Measurements from ENCODE around the gene LIX1. TPM values are rescaled to one million over a fixed set of nuclear protein-coding genes. Genes with fewer than 3 reads are reported as not detected.
A peak's percentile ranks its signal among the peaks of the same experiment; 100 is the strongest.

Gene LIX1
- total RNA-seq, 1 experiment from 2014 or later = not detected

DNA sequence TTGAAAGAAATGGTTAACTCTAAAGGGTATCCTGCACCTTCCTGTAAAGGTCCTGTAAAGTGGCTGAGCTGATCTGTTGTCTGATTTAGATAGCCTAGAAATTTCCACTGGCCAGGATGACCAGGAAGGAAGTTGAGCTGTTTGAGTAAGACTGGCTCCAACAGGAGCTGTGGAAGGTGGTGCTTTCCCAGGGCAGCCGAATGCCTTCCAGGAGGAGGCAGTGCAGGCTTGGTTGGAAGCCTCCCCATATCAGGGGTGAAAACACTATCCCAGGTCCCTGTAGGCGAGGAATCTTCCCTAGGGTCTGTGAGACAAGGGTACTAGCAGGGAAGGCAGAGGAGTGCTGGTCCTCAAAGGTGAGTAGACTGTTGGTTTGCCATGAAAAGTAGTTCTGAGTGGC is 98.4 kb downstream of the LIX1 start:
- ATAC-seq (peak; percentile 74), DNase-seq (peak; percentile 49)
- no peaks in the 10 kb centered on the region for H3K9me2 ChIP-seq (replicated peaks; ENCODE audit: low read length)
- intact Hi-C loops (cut with micrococcal nuclease) = loop anchor here (5.0 to 10.0 kb wide), 2 partner anchors 98 to 289 kb away; partner anchors contain the start of gene LIX1
- no peaks in the 10 kb centered on the region for H3K79me2 ChIP-seq (ENCODE audit: low read length)
- no peaks in the 10 kb centered on the region for H3F3A ChIP-seq (ENCODE audit: low read length, unreplicated experiment)
- no peak overlapping the region for H3K4me2 ChIP-seq (ENCODE audit: low read length)
- no peak overlapping the region for H3K27ac ChIP-seq (ENCODE audit: low read length)
- no peak overlapping the region for H3K4me3 ChIP-seq (ENCODE audit: low read length)
- no peaks in the 10 kb centered on the region for H3K4me1 ChIP-seq (ENCODE audit: insufficient read depth, low read length)
- ChIA-PET CTCF (interaction anchor here (1.0 kb wide), 1 partner anchor 99 kb away, joined by 5 read pairs; the partner anchor contains the start of gene LIX1), POLR2A (ENCODE audit: unreplicated experiment) (no interaction called here)
- BruUV-seq (replicated peaks) = no TSS peak
- H3K36me3 ChIP-seq (ENCODE audit: low read depth, low read length) = no peaks in the 10 kb centered on the region
- TF ChIP-seq, protein P1, sequence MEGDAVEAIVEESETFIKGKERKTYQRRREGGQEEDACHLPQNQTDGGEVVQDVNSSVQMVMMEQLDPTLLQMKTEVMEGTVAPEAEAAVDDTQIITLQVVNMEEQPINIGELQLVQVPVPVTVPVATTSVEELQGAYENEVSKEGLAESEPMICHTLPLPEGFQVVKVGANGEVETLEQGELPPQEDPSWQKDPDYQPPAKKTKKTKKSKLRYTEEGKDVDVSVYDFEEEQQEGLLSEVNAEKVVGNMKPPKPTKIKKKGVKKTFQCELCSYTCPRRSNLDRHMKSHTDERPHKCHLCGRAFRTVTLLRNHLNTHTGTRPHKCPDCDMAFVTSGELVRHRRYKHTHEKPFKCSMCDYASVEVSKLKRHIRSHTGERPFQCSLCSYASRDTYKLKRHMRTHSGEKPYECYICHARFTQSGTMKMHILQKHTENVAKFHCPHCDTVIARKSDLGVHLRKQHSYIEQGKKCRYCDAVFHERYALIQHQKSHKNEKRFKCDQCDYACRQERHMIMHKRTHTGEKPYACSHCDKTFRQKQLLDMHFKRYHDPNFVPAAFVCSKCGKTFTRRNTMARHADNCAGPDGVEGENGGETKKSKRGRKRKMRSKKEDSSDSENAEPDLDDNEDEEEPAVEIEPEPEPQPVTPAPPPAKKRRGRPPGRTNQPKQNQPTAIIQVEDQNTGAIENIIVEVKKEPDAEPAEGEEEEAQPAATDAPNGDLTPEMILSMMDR (conservative IDR thresholded peaks at IDR 0.05; ENCODE audit: low read depth, low read length) = peak; percentile 55
- no peak for TF ChIP-seq EZH2 (IDR thresholded peaks at IDR 0.05; ENCODE audit: low read length, unreplicated experiment)
- no peaks in the 10 kb centered on the region for H3K27me3 ChIP-seq (ENCODE audit: low read length)
- no peak overlapping the region for H2AFZ ChIP-seq (ENCODE audit: low read length)
- no peak overlapping the region for H3K9ac ChIP-seq (ENCODE audit: low read length)
- no peaks in the 10 kb centered on the region for H4K20me1 ChIP-seq (ENCODE audit: low read length)
- no peaks in the 10 kb centered on the region for H3K9me3 ChIP-seq (ENCODE audit: low read length)

DNA sequence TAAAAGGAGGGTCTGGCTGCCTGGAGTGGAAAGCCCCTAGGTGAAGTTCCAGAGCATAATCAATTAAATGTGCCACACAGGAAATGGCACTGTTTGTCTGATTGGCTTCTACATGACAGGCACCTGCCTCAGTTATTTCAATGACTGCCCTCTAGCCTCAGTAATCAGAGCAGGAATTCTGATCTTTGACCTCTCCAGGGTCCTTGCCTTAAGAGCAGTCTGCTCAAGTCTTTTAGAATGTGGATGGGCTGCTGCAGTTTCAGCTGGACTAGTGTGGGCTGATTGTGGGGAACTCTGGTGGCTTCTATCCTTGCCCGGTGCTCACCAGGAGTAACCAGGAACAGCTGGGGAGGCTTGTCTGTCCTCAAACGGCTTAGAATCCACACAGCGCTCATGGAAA is 98.9 kb downstream of the LIX1 start:
- no peak for DNase-seq
- no peak overlapping the region for H3K4me2 ChIP-seq (ENCODE audit: low read length)
- H3K27me3 ChIP-seq (ENCODE audit: low read length) = no peaks in the 10 kb centered on the region
- no peak for ATAC-seq
- no peak for TF ChIP-seq EZH2 (IDR thresholded peaks at IDR 0.05; ENCODE audit: low read length, unreplicated experiment)
- TF ChIP-seq, protein P1 (conservative IDR thresholded peaks at IDR 0.05; ENCODE audit: low read depth, low read length) = no peak
- no peak for TF ChIP-seq EZH2phosphoT487 (IDR thresholded peaks at IDR 0.05; ENCODE audit: borderline replicate concordance, low read length)
- H3K79me2 ChIP-seq (ENCODE audit: low read length) = no peaks in the 10 kb centered on the region
- H3K4me1 ChIP-seq (ENCODE audit: insufficient read depth, low read length) = no peaks in the 10 kb centered on the region
- H2AFZ ChIP-seq (ENCODE audit: low read length) = no peak overlapping the region
- BruUV-seq (replicated peaks) = no TSS peak
- no peaks in the 10 kb centered on the region for H3K9me2 ChIP-seq (replicated peaks; ENCODE audit: low read length)
- H3K9me3 ChIP-seq (ENCODE audit: low read length) = no peaks in the 10 kb centered on the region
- no peaks in the 10 kb centered on the region for H3K36me3 ChIP-seq (ENCODE audit: low read depth, low read length)
- H3K4me3 ChIP-seq (ENCODE audit: low read length) = no peak overlapping the region
- intact Hi-C loops (cut with micrococcal nuclease) = loop anchor here (5.0 to 10.0 kb wide), 2 partner anchors 99 to 289 kb away; partner anchors contain the start of gene LIX1
- H3F3A ChIP-seq (ENCODE audit: low read length, unreplicated experiment) = no peaks in the 10 kb centered on the region
- ChIA-PET CTCF (interaction anchor here (1.0 kb wide), 1 partner anchor 99 kb away, joined by 5 read pairs; the partner anchor contains the start of gene LIX1), POLR2A (ENCODE audit: unreplicated experiment) (no interaction called here)
- H4K20me1 ChIP-seq (ENCODE audit: low read length) = no peaks in the 10 kb centered on the region
- H3K27ac ChIP-seq (ENCODE audit: low read length) = no peak overlapping the region
- no peak overlapping the region for H3K9ac ChIP-seq (ENCODE audit: low read length)

DNA sequence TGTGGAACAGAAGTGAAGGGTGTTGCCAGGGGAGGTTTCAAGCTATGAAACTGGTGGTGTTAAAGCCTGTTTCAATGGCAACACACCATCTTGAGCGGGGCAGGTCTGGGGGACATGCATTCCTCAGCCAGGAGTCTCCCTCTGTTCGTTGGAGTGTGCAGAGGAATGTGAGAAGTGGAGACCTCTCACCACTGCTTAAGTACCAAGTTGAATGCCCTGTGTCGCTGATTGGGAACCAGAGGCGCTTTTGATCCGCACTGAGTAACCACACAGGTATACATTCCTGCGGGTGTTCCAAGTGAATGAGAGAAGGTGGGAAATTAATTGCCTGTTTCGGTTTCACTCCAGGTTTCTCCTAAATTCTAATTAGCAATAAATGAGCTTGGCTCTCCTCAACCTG is 99.4 kb downstream of the LIX1 start:
- intact Hi-C loops (cut with micrococcal nuclease) = loop anchor here (5.0 to 10.0 kb wide), 2 partner anchors 99 to 288 kb away; partner anchors contain the start of gene LIX1
- DNase-seq = no peak
- CTCF ChIA-PET = no interaction called here

More for the DNA sequence above, 99.4 kb downstream of the LIX1 start:
- ATAC-seq = no peak
- Histone ChIP-seq H3K79me2 (ENCODE audit: low read length) (no peaks in the 10 kb centered on the region), H3K4me1 (ENCODE audit: insufficient read depth, low read length) (no peaks in the 10 kb centered on the region), H3K36me3 (ENCODE audit: low read depth, low read length) (no peaks in the 10 kb centered on the region), H3K27me3 (ENCODE audit: low read length) (no peaks in the 10 kb centered on the region), H4K20me1 (ENCODE audit: low read length) (no peaks in the 10 kb centered on the region), H3K9me3 (ENCODE audit: low read length) (no peaks in the 10 kb centered on the region), H3K4me3 (ENCODE audit: low read length) (no peak overlapping the region), H3K9ac (ENCODE audit: low read length) (no peak overlapping the region), H3K4me2 (ENCODE audit: low read length) (no peak overlapping the region), H3F3A (ENCODE audit: low read length, unreplicated experiment) (no peaks in the 10 kb centered on the region), H2AFZ (ENCODE audit: low read length) (no peak overlapping the region), H3K27ac (ENCODE audit: low read length) (no peak overlapping the region), H3K9me2 (replicated peaks; ENCODE audit: low read length) (no peaks in the 10 kb centered on the region)
- TF ChIP-seq EZH2phosphoT487 (IDR thresholded peaks at IDR 0.05; ENCODE audit: borderline replicate concordance, low read length) (no peak), EZH2 (IDR thresholded peaks at IDR 0.05; ENCODE audit: low read length, unreplicated experiment) (no peak)
- TF ChIP-seq, protein P1 (conservative IDR thresholded peaks at IDR 0.05; ENCODE audit: low read depth, low read length) = no peak
- POLR2A ChIA-PET (ENCODE audit: unreplicated experiment) = no interaction called here
- no TSS peak for BruUV-seq (replicated peaks)
